Brain microvascular endothelial cell (primary cell): ENCODE measurements around the gene ST6GALNAC1.

ENCODE experiments used
- DNase-seq: peaks from one replicate; pipeline ENCODE4 v3.0.0-alpha.2; 2020
- H3K27ac ChIP-seq: fragments of 250-450 bp; sonication (Bioruptor Pico); 2 replicates; pipeline ENCODE4 v1.5.1; 2020; ENCODE audit warnings: mild to moderate bottlenecking, moderate library complexity
- H3K27me3 ChIP-seq: fragments of 250-450 bp; sonication (Bioruptor Pico); replicated peaks from 2 replicates; pipeline ENCODE4 v1.5.1; 2020; ENCODE audit warnings: mild to moderate bottlenecking
- H3K36me3 ChIP-seq: fragments of 250-450 bp; sonication (Bioruptor Pico); replicated peaks from 2 replicates; pipeline ENCODE4 v1.5.1; 2020; ENCODE audit warnings: mild to moderate bottlenecking
- H3K4me3 ChIP-seq: 2 replicates; pipeline ENCODE4 v1.5.1; 2011; ENCODE audit warnings: low read depth, mild to moderate bottlenecking, control low read depth, low read length, moderate library complexity
- in situ Hi-C: cut with HindIII; loops from 2 replicates; pipeline ENCODE4 v1.10.0; 2017; ENCODE audit warnings: low sequenced_read_pairs, low pct_ligation_motif_present
- TF ChIP-seq, protein P1 (sequence below): IDR thresholded peaks from 2 replicates; pipeline ENCODE4 v1.5.1; 2011; ENCODE audit warnings: low read depth, mild to moderate bottlenecking, moderate library complexity, low read length, control low read depth, inconsistent platforms; ENCODE audit errors: missing control alignments

ST6GALNAC1 gene

DNA sequence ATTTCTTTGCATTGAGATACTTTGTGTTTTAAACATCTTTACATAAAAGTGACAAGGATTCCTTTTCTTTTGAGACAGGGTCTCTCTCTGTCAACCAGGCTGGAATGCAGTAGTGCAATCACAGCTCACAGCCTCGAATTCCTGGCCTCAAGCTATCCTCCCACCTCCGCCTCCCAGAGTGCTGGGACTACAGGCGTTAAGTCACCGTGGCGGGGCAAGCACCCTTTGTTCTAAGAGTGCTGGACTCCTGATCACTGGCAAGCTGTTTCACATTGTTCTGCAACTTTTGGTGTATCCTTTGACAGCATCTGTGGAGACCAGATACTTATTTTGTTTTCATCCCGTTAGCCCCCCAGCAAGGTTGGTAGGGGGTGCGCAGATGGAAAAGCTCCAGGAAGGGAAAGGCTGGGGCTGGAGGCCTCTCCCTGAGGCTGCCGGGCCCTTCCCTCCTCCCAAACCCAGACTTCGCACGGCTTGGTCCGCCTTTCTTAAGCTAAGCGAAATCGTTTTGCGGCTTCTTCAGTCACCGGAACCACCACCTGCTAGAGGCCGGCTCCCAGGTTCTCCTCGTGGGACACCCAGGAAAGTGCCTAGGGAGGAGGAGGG is 59.0 kb downstream of the ST6GALNAC1 start:
- Histone ChIP-seq H3K4me3 (peak overlapping the region; percentile 44), H3K36me3 (no peaks in the 10 kb centered on the region), H3K27me3 (peaks cover 8% of the 10 kb centered on the region), H3K27ac (no peak overlapping the region)
- DNase-seq, result no peak
- TF ChIP-seq, protein P1, sequence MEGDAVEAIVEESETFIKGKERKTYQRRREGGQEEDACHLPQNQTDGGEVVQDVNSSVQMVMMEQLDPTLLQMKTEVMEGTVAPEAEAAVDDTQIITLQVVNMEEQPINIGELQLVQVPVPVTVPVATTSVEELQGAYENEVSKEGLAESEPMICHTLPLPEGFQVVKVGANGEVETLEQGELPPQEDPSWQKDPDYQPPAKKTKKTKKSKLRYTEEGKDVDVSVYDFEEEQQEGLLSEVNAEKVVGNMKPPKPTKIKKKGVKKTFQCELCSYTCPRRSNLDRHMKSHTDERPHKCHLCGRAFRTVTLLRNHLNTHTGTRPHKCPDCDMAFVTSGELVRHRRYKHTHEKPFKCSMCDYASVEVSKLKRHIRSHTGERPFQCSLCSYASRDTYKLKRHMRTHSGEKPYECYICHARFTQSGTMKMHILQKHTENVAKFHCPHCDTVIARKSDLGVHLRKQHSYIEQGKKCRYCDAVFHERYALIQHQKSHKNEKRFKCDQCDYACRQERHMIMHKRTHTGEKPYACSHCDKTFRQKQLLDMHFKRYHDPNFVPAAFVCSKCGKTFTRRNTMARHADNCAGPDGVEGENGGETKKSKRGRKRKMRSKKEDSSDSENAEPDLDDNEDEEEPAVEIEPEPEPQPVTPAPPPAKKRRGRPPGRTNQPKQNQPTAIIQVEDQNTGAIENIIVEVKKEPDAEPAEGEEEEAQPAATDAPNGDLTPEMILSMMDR, result no peak
- in situ Hi-C loops, result no loop called here

DNA sequence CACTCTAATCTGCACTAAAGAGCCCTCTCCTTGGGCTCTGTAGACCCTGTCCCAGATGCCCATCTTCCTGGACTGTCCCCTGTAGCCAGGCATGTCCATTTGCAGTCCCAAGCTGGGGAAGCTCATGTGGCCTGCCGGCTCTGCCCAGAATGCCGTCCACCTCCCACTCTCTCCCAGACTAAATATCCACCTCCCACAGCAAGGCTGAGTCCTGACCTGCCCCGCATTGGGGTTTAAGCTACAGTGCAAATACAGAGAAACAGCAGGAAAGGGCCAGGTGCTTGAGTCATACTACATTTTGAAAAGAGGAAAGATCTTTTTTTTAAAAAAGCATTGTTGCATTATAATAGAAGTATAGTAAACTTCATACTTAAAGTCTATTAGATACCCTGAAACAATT is 60.9 kb downstream of the ST6GALNAC1 start:
- TF ChIP-seq, protein P1, result no peak
- H3K27ac ChIP-seq, result no peak overlapping the region
- in situ Hi-C loops, result no loop called here
- no peak overlapping the region for H3K4me3 ChIP-seq
- H3K27me3 ChIP-seq, result peaks cover 8% of the 10 kb centered on the region
- no peak for DNase-seq
- no peaks in the 10 kb centered on the region for H3K36me3 ChIP-seq

DNA sequence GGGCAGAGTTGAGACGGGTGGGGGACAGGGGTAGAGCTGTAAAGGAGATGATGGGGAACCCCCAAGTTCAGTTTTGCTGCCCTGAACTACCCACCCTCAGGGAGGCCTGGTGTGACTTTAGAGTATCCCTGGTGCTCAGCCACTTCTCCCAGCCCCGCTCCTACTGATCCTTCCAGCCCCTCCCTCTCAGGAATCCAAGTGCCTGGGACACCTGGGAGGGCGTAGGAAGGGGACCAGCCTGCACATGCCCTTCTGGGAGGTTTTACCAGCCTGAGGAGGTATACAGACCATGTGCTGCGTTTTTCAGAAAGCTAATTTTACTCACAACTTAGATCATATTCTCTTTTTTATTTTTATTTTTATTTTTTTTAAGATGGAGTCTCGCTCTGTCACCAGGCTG is 62.0 kb downstream of the ST6GALNAC1 start:
- TF ChIP-seq, protein P1, result no peak
- DNase-seq, result no peak
- H3K4me3 ChIP-seq, result no peak overlapping the region
- H3K27ac ChIP-seq, result no peak overlapping the region
- H3K36me3 ChIP-seq, result no peaks in the 10 kb centered on the region
- H3K27me3 ChIP-seq, result peaks cover 8% of the 10 kb centered on the region
- in situ Hi-C loops, result no loop called here

DNA sequence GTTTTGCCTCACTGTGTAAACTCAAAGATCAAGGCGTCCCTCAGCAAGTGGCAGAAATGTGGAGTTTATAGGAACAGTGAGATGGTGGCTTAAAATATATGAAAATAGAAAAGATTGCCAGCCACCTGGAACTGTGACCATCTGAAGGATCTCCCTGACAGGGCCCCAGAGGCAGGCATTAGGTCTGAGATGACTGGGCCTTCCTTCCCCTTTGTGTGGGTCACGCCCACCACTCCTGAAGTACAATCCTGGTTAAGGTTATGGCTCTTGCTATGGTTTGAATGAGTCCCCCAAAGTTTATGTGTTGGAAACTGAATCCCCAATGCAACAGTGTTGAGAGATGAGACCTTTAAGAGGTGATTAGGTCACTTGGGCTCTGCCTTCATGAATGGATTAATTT is 64.3 kb downstream of the ST6GALNAC1 start:
- Histone ChIP-seq H3K4me3 (no peak overlapping the region), H3K27ac (no peak overlapping the region), H3K27me3 (no peaks in the 10 kb centered on the region), H3K36me3 (no peaks in the 10 kb centered on the region)
- TF ChIP-seq, protein P1, result no peak
- DNase-seq, result no peak
- in situ Hi-C loops, result no loop called here

DNA sequence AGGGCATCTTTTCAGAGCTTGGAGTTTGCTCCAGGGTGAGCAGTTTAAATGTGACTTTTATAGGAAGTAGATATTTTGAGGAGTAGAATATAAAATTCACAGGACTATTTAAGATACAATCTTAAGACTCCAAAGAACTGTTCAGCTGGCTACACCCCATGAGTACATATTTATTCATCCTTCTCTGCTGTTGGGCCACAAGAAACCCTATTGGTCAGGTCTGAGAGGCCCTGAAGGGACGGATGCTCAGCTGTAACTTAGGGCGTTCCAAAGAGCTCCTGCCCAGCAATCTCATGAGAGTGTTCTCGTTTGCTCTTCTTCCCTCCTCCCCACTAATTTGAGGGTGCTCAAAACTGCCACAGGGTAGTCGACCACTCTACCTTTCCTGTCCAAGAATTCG is 65.2 kb downstream of the ST6GALNAC1 start:
- Histone ChIP-seq H3K4me3 (no peak overlapping the region), H3K36me3 (no peaks in the 10 kb centered on the region), H3K27me3 (no peaks in the 10 kb centered on the region), H3K27ac (no peak overlapping the region)
- in situ Hi-C loops, result no loop called here
- TF ChIP-seq, protein P1, result no peak
- DNase-seq, result no peak

DNA sequence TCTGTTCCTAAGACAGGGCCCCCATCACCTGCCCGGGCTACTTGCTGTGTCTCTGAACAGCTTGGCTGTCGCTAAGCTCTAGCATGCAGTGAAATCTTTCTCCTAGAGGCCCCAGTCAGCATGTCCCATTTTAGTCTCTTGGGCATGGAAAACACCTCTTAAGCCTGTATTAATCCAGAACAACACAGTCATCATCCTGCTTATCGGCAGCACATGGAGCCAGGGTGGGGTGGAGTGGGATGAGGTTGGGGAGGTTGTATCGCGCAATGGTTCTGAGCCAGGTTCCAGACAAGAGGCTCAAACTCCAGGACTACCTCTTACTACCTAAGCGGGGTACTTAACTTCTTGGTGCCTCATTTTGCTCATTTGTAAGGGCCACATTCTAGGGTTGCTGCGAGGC is 65.7 kb downstream of the ST6GALNAC1 start:
- DNase-seq, result no peak
- TF ChIP-seq, protein P1, result no peak
- in situ Hi-C loops, result no loop called here
- no peak overlapping the region for H3K27ac ChIP-seq
- no peaks in the 10 kb centered on the region for H3K36me3 ChIP-seq
- no peaks in the 10 kb centered on the region for H3K27me3 ChIP-seq
- no peak overlapping the region for H3K4me3 ChIP-seq
